ENCODE measurements around the gene CTDNEP1.

- no peak for TF ChIP-seq CTCF (IDR thresholded peaks at IDR 0.05)
- no peak for TF ChIP-seq POLR2A (IDR thresholded peaks at IDR 0.05)
These were observed 44.2 kb downstream of the CTDNEP1 start for GRCh38 chr17:7207120-7208001.
